Glutamatergic neuron (in vitro differentiated cells): Measurements from ENCODE around the gene SLC35E1. TPM values are rescaled to one million over a fixed set of nuclear protein-coding genes. Genes with fewer than 3 reads are reported as not detected.

Experiments
- DNase-seq: peaks from one replicate; pipeline ENCODE4 v3.0.0; 2022
- H3K27ac Mint-ChIP-seq: one replicate; pipeline ENCODE4 v1.8.0; 2020; ENCODE audit warnings: mild to moderate bottlenecking, mixed read lengths, inconsistent platforms; ENCODE audit not compliant: unreplicated experiment
- H3K27me3 Mint-ChIP-seq: one replicate; pipeline ENCODE4 v1.8.0; 2020; ENCODE audit warnings: mild to moderate bottlenecking, moderate library complexity, mixed read lengths, inconsistent platforms; ENCODE audit not compliant: unreplicated experiment
- H3K36me3 Mint-ChIP-seq: one replicate; pipeline ENCODE4 v1.8.0; 2020; ENCODE audit warnings: mild to moderate bottlenecking, mixed read lengths, inconsistent platforms; ENCODE audit not compliant: unreplicated experiment
- H3K4me1 Mint-ChIP-seq: one replicate; pipeline ENCODE4 v1.8.0; 2020; ENCODE audit warnings: mild to moderate bottlenecking, low read depth, mixed read lengths, inconsistent platforms; ENCODE audit not compliant: unreplicated experiment
- H3K4me3 Mint-ChIP-seq: one replicate; pipeline ENCODE4 v1.8.0; 2020; ENCODE audit warnings: mild to moderate bottlenecking, mixed read lengths, inconsistent platforms; ENCODE audit not compliant: unreplicated experiment
- H3K9me3 Mint-ChIP-seq: one replicate; pipeline ENCODE4 v1.8.0; 2020; ENCODE audit warnings: mild to moderate bottlenecking, moderate library complexity, mixed read lengths, inconsistent platforms; ENCODE audit not compliant: unreplicated experiment
- CTCF ChIP-seq: fragments of 200-600 bp; sonication (generic); IDR thresholded peaks from one replicate; pipeline ENCODE4 v1.5.0; 2021; ENCODE audit not compliant: partially characterized antibody, unreplicated experiment
- total RNA-seq: library from RNA; stranded (reverse); fragmentation: NEBNext Ultra II Directional; extraction: Animal tissue kit (Norgen Biotek cat#: 25700); gene quantifications from one replicate; pipeline ENCODE4 v1.2.1, GENCODE V29; 2021; ENCODE audit not compliant: unreplicated experiment

The SLC35E1 gene
- total RNA-seq, 1 donor from 2014 or later: 31.9 TPM

- no peak overlapping the region for H3K4me3 Mint-ChIP-seq
- peaks cover 10% of the 10 kb centered on the region for H3K4me1 Mint-ChIP-seq
- DNase-seq: no peak
- peaks cover 8% of the 10 kb centered on the region for H3K36me3 Mint-ChIP-seq
- H3K9me3 Mint-ChIP-seq: peaks cover 9% of the 10 kb centered on the region
- no peak for TF ChIP-seq CTCF
- H3K27me3 Mint-ChIP-seq: peaks cover 8% of the 10 kb centered on the region
- H3K27ac Mint-ChIP-seq: no peak overlapping the region
Observed at GRCh38 chr19:16569609-16570320, 2.5 kb downstream of the SLC35E1 start.

GRCh38 chr19:16566702-16567101, 5.5 kb downstream of the SLC35E1 start:
- Mint-ChIP-seq H3K27ac (no peak overlapping the region), H3K4me3 (no peak overlapping the region), H3K9me3 (peaks cover 3% of the 10 kb centered on the region), H3K4me1 (peaks cover 4% of the 10 kb centered on the region), H3K36me3 (peaks cover 8% of the 10 kb centered on the region), H3K27me3 (peaks cover 3% of the 10 kb centered on the region)
- DNase-seq: no peak
- no peak for TF ChIP-seq CTCF

- Mint-ChIP-seq H3K4me1 (peaks cover 1% of the 10 kb centered on the region), H3K36me3 (peaks cover 8% of the 10 kb centered on the region), H3K9me3 (peaks cover 3% of the 10 kb centered on the region), H3K4me3 (no peak overlapping the region), H3K27ac (no peak overlapping the region), H3K27me3 (peaks cover 3% of the 10 kb centered on the region)
- no peak for TF ChIP-seq CTCF
- DNase-seq: no peak
Observed at GRCh38 chr19:16566161-16566560, 6.1 kb downstream of the SLC35E1 start.

- Mint-ChIP-seq H3K36me3 (peaks cover 8% of the 10 kb centered on the region), H3K4me3 (no peak overlapping the region), H3K27me3 (peaks cover 3% of the 10 kb centered on the region), H3K4me1 (no peaks in the 10 kb centered on the region), H3K9me3 (peaks cover 1% of the 10 kb centered on the region), H3K27ac (no peak overlapping the region)
- no peak for TF ChIP-seq CTCF
- no peak for DNase-seq
Observed at GRCh38 chr19:16564842-16565241, 7.4 kb downstream of the SLC35E1 start.

GRCh38 chr19:16562608-16563025, 9.6 kb downstream of the SLC35E1 start:
- no peak overlapping the region for H3K4me3 Mint-ChIP-seq
- no peaks in the 10 kb centered on the region for H3K27me3 Mint-ChIP-seq
- peaks cover 8% of the 10 kb centered on the region for H3K36me3 Mint-ChIP-seq
- no peaks in the 10 kb centered on the region for H3K9me3 Mint-ChIP-seq
- H3K4me1 Mint-ChIP-seq: no peaks in the 10 kb centered on the region
- DNase-seq: no peak
- no peak overlapping the region for H3K27ac Mint-ChIP-seq
- TF ChIP-seq CTCF: no peak
